Colon (tissue), 2 donors: Measurements from ENCODE around the gene SMPD1.

Experiments used
- FAIRE-seq: peaks from 2 replicates; lab custom pipeline; 2012; peaks lifted over from hg19 to GRCh38; lab: Jason Lieb, UNC
- donor health status: control.
- donor health status: control.

The SMPD1 gene

DNA sequence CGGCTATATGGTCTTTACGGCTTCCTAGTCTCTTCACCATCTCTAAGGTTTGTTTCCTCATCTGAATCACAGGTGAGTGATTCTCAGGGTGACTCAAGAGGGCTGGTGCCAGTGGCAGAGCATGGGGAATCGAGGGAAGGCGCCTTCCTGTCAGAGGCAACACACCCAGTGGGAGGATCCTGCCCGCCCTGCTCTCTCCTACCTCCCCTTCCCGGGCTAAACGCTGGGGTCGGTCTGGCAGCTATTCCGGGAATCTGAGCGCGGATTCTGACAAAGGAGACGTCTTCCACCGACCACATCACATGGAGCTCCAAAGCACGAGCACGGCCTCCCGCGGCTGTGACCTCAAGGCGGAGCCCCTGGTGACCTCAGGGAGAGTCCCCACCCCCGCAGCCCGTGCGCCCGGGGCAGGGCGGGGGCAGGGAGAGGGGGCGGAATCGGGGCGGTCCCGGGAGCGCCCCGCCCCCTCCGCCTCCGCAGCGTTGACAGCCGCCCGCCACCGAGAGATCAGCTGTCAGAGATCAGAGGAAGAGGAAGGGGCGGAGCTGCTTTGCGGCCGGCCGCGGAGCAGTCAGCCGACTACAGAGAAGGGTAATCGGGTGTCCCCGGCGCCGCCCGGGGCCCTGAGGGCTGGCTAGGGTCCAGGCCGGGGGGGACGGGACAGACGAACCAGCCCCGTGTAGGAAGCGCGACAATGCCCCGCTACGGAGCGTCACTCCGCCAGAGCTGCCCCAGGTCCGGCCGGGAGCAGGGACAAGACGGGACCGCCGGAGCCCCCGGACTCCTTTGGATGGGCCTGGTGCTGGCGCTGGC lies at the start of gene SMPD1:
Gene SMPD1 (plus strand): TSS at position 570 of the 813 bp plus-strand sequence. CDS start 125 bp downstream, at position 695.
- no peak for FAIRE-seq

DNA sequence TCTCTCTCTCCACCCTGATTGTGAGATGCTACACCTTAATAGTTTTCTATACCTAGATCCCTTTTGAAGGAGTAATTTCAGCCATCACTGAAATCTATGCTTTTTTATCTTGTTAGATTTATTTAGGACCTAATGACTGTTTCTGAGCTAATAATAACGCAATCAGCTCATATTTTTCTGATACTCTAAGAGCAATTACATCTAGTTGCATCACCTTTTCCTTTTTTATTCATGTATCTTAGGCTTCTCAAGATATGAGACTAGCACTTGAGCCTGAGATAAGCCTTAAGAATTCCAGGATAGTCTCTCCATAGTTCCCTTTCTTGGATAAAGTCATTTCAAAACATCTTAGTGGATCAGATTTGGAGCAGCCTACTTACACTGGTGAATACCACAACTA lies 44.9 kb upstream of the SMPD1 start:
- FAIRE-seq: no peak

DNA sequence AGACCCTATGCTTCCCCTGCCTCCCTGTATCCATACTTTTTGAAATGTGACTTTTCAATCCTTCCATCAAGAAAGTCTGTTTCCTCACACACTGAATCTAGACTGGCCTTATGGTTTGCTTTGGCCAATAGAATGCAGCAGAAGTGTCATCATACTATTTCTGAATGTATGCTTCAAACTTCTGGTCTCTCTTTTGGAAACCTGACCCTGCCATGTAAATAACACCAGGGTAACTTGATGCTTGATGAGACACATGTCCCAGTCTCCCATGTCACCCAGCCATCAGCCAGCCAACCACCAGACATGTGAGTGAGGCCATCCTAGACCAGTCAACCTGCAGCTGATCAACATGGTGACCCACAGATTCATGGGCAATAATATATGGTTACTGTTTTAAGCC lies 40.2 kb upstream of the SMPD1 start:
- no peak for FAIRE-seq

DNA sequence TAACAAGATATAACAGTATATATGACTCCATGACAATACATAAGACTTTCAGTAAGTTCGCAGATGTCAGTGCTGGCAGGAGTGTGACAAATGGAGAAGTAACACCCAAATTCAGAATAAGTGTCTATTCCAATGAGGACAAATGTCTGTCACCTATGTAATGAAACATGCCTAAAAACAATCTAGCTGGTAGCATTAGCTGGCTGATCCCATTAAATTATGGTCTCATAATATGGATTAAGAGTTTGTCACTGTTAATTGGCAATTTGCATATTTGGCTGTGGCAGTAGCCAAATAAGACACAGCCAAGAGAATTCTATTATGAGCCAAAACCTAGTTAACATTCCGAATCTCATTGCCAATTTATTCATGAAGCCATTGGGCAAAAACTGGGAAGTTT lies 39.8 kb upstream of the SMPD1 start:
- no peak for FAIRE-seq

DNA sequence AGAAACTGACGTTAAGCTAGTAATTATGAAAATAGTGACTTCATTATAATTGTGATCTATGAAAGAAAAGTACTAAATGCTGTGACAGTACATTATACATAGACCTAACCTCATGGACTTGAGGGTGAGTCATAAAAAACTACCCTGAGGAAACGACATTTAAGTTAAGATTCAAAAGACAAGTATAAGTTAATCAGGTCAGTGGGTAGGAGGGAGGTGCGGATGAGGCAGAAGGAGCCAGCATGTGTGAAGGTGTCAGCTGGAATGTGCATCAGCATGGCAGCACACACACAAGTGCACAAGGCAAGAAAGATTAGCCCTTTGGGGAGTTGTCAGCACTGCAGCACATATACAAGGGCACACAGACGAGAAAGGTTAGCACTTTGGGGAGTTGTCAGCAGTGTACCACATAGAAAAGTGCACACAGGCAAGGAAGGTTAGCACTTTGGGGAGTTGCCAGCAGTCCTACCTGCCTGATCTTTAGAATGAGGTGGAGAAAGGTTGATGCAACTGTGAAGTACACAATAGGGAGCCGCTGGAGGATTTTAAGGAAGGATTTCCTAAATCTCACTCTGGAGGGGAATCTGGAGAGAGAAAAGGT lies 38.4 kb upstream of the SMPD1 start:
- no peak for FAIRE-seq

DNA sequence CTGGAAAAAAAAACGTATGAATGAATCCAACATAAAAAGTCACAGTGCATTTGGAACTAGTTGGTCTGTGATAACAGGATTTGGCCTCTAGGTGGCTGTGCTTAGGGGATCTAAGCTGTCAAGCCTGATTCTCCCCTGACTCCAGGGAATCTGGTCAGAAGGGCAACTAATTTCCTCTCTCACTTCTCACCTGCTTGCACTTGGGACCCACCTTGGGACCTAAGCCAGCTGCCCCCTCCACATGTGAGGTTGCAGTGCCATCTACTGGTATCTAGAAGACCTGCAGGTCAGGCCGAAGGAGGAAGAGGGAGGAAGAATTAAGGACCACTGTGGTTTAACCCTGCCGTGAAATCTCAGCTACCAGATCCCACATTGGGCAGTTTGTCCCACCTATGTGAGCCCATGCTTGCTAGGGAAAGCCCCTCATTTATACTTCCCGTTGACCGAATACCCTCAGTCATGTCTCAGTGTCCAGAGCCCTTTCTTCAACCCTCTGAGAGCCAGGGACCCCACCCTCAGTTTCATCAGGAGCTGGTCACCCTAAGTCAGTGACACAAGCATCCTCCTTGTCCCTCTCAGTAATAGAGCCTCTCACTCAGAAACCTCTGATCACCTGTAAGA lies 36.8 kb upstream of the SMPD1 start:
- no peak for FAIRE-seq

DNA sequence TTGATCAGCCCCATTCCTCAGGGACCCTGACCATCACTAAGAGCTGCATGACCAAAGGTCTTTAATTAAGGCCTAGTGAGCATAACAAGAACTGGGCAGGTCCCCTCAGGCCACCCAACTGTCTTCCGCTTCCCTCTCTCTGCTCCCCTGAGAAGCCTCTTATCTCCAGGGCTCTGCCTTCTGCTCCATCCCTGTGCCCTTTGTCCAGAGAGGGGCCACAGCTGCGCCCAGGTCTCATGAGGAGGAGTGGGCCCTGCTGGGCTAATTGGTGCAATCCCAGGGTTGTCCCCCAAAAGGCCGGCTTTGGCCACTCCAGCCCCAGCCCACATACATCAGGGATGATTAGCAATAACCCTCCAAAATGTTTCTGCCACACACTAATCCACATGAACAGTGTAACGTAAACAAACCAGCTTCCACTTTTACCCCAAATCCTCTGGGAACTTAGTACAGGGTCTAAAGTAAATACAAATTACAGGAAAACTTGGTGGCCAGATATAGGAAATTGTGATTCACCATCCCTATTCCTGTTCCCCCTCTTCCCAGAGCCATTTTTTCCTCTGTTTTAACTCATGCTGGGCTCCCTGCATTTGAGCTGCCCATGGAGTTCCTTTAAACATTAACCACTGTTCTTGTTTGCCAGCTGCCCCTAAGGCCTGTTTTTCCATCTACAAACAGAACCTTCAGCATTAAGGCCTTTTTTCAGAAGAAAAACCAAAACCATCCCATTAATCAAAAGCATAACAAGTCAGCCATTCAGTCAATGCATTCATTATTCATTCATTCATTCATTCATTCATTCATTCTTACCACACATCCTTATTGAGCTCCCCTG lies 35.4 kb upstream of the SMPD1 start:
- no peak for FAIRE-seq

DNA sequence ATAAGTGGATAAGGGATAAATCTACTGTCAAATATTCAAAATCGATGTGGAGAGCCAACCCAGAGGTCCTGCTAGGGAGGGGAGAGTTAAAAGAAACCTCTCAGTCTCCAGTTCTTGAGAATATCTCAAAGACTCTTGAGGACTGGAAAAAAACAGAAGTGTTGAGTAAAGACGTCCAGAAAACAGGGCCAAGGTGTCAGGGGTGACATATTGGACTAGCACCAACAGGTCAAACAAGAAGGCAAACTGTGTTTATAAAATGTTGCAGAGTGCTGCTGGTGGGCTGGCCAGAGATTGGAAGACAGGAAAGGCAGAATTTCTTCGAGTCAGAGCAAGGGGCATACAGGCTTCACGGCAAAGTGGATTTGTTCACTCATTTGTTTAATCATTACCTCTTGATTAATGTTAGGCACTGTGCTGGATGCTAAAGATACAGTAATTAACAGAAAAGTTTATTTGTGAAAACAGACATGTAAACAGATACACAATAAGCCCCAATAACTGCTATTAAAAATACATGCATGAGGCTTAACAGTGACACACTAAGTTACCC lies 33.7 kb upstream of the SMPD1 start:
- no peak for FAIRE-seq

DNA sequence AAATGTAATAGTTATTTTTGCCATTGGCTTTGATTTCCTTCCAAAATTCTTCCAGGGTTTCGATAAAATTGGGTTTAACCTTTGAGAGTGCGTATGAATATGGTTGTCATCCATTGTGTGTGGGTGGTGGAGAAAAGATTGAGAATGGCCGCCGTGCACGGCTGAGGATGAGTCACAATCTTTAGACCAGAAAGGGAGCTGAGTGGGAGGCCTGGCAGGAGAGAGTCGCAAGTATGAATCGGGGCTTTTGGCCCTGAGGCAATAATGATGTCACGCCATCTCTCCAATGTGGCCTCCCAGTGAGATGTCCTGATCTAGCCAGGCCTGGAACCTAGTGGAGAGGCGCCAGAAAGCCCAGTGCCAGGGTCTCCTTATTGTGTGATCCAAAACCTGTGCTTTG lies 33.1 kb upstream of the SMPD1 start:
- FAIRE-seq: no peak

DNA sequence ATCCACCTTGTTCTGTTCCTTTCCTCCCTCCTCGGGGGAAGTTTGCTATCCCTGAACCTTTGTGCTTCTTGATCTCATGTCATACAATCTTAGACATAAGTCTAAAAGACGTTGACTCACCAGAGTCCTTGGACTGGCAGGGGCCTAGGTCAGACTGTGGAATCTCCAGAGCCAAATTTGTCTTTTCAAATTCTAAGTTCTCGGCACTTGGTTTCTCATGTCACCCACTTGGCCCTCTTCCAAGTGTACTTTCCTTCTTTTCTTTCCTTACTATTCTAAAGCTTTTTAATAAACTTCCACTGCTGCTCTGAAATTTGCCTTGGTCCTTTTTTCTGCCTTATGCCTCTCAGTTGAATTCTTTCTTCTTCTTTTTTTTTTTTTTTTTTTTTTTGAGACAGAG lies 30.1 kb upstream of the SMPD1 start:
- no peak for FAIRE-seq

DNA sequence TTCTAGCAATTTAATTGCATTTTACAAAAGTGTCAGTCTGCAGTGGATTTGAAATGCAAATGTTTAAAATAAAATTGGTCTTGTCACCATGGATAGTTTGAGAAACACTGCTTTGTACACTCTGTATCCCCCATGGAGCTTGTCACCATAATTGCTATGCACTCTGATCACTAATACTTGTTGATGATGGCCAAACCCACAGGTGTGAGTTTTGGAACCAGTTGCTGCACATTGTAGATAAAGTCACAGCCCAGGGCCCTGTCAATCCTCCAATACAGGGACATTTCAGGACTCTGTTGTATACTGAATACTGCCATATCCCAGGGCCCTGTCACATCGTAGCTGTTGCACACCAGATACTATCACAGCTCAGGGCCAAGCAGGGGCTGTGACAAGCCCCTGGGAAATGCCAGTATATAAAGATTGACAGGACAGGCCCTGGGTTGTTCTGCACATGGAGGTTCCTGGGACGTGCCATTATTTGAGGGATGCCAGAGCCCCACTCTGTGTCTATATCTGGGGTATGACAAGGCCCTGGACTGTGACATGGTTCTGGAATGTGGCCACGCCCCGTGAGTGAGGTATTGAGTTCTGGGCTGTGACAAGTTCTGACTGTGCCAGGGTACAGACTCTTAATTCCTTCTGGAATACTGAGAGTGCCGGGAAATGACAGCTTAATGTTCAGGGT lies 27.9 kb upstream of the SMPD1 start:
- FAIRE-seq: no peak

DNA sequence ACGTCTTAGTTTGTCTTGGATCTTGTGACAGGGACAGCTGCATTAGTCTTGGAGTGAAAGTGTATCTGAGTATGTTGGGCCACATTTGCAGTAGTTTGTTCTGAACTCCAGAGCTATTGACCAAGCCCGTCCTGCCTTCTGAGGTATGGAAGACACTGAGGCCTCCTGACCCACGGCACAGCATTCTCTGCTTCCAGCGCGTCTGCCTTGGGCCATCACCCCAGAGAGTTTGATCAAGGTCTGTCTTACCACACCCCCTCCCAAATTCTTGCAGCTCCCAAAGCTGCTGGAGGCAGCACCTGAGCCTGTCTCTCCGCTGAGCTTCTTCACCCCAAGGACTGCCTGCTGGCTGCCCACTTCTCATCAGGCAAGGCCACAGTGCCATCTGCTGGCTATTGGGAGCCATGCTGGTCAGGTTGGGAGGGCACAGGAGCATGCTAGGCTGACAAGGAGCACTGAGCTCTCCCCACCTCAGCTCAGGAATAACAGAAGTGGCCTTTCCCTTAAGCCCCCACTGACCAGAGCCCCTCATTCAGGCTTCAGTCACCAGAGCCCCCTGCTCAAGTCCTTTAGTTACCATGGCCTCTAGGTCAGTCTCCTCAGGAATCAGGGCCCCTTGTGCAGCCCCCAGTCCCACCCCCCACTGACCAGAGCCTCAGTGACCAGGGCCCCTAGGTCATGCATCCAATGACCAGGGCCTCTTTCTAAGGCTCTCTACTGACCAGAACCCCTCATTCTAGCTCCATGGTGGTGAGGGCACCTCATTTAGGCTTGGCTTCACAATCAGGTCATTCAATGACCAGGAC lies 27.2 kb upstream of the SMPD1 start:
- no peak for FAIRE-seq

DNA sequence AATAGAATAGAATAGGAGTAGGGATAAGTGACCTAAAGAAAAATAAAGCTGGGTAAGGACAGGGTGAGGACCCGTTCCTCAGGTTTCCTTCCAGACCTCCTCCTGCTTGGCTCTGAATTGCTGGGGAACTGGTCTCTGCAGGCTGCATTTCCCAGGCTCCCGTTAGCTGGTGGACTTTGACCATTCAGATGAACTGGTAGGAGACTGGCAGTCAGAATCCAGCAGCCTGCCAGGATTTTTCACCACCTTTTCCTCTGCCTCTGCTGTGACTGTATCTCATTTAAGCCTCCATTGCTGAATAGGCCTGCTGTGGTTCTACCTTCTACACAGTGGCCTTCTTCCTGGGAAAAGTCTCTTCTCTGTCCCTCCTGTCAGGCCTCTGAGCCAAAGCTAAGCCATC lies 24.6 kb upstream of the SMPD1 start:
- FAIRE-seq: no peak

DNA sequence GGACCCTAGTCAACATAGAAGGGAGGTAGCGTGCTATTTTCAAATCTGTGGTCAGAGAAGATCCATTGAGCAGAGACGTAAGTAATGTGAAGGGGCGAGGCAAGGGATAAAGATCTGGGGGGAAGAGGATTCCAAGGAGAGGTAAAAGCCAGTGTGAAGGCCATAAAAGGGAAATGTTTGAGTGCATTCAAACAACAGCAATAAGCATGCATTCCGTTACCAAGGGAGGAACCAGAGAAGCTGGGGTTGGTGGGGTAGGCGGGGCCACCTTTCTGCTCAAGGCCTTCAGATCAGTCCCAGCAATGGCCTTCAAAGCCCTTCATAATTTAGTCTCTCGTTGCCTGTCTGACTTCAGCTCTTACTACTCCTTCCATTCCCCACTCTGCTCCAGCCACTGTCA lies 18.4 kb upstream of the SMPD1 start:
- no peak for FAIRE-seq

DNA sequence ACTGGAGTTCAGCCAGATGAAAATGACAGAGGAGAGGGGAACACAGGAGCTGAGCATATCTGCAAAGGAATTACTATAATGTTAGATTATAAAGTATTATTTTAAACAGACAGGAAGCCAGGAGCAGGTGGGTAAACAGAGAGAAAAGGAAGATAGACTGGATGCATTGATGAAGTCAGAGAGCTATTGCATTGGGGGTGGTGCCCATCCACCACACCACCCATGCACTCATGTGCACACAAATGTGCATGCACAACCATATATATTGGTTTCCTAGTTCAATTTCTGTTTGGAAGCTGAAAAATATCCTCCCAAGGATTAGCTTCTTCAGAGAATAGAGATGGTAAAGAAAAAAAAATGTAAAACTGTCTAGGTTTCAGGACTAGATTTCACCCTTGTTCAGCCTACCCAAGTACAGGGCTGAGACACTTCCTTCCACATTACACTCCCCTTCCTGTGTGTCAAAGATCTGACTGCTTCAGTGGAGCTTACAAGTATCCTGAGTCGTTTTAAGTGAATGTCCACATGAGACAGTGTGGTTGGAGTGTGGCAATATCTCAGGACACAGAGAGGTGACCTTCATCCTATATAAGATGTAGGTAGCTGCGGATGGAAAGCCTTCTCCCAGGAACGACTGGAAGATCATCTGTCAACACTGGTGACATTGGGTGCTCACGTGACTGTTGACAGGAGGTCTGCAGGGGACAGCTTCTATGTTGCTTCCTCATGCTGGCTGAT lies 12.2 kb upstream of the SMPD1 start:
- no peak for FAIRE-seq

DNA sequence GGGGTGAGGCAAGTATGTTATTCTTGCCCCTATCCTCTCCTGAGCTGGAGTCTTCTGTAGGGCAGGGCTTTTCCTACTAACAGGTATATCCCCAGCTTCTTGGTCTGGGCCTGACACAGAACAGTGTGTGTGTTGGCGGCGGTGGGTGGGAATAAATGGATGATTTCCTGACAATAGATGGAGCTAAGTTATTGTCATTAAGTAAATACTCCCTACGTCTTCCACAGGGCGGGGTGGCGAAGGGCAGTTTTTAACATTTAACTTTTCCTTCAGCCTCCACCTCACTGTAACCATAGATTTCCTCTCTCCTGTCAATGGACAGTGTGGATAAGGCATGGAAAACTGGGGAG lies 11.7 kb upstream of the SMPD1 start:
- FAIRE-seq: no peak

DNA sequence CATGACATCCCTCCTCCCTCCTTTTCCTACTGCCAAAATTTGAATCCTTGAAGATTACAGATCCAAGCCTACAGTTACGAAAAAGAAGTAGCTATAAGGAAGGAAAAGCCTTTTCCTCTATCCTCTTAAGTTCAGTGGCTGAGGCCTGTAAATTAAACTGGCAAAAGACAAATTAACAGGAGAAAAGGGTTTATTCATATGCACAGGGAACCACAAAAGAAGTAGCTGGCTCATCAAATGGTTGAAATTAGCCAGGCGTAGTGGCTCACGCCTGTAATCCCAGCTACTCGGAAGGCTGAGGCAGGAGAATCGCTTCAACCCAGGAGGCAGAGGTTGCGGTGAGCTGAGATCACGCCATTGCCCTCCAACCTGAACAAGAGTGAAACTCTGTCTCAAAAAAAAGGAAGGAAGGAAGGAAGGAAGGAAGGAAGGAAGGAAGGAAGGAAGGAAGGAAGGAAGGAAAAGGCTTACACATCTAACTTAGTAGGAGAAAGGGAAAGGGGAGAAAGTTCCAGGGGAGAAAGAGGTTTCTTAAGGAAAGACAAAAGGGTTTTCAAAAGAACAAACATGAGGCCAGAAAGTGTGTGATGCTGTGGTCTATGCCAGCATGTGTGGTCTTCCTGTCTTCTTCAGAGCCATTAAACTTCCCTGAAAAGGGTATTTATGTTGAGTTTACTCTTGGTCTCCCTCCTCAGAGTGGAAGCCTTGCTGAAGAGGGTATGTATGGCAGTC lies 5.1 kb upstream of the SMPD1 start:
- no peak for FAIRE-seq

DNA sequence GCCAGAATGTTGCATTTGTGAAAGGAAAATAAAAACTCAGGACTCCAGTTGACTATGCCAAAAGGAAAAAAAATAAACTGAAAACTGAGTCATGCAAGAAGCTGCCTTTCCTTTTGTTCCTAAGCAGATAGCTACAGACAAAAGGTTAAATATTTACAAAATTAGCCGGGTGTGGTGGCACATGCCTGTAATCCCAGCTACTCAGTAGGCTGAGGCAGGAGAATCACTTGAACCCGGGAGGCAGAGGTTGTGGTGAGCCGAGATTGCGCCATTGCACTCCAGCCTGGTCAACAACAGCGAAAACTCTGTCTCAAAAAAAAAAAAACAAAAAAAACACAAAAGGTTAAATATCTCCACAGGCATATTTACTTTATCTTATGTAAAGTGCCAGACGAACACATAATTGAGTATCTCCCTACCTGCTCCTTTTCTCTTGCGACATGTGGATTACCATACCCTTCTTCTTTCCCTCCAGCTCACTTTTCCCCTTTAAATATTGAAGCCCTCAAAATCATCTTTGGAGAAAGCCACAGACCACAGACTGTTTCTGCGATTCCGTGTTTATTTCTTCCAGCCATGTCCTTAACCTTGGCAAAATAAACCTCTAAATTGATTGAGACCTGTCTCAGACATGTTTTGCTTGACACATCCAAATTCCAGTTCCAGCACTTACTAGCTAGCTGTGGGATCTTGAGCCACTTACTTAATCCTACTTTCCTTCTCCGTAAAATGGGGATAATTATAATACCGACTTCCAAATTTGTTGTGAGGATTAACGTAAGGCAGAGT lies 2.3 kb upstream of the SMPD1 start:
- no peak for FAIRE-seq

DNA sequence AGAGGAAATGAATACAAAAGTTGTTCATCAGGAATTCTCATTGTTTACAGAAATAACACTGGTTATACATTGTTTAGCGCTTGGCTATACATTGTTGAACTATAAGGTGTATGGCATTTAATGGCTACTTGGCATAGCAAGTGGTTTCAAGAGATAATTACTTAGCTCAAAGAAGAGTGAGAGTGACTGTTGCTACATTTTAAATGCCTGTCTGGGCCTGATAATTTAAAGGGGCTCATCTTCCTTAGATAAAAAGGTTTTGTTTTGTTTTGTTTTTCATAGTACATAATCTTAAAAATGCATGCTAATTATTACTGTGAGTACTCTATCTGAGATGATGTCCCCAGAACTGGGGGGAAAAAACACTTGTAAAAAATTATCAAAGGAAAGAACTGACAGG lies 1.5 kb upstream of the SMPD1 start:
- no peak for FAIRE-seq
